H4 (cell line): ENCODE data around the gene UTP20. TPM values are rescaled to one million over a fixed set of nuclear protein-coding genes. Genes with fewer than 3 reads are reported as not detected.

ENCODE experiments used
- DNase-seq: peaks from one replicate; pipeline ENCODE4 v3.0.0-alpha.2; 2015; ENCODE audit warnings: low spot score
- total RNA-seq: library from RNA; depleted of rRNA; stranded (reverse); fragments of >200 nt; shearing (Covaris generic); gene quantifications from 2 replicates; pipeline ENCODE4 v1.2.3, GENCODE V29; 2014; rRNA removed

Gene UTP20
- total RNA-seq, 1 experiment from 2014 or later = 17.0 TPM

GRCh38 chr12:101436136-101436535 is 156.2 kb downstream of the UTP20 start:
- DNase-seq = no peak

Other genes starting within 250 kb of the UTP20 start
- not detected in 2 replicates for gene SLC5A8, start 69.9 kb upstream of the UTP20 start, total RNA-seq
- 56.1 and 80.1 TPM in 2 replicates for gene ARL1, start 127.7 kb downstream of the UTP20 start, total RNA-seq
- not detected in 2 replicates for gene SPIC, start 195.2 kb downstream of the UTP20 start, total RNA-seq